ENCODE measurements around the gene MIEF1. TPM values are rescaled to one million over a fixed set of nuclear protein-coding genes. Genes with fewer than 3 reads are reported as not detected.

Gene MIEF1
- total and polyA plus RNA-seq, 2 of the 8 experiments (the other 6 are each of a cell fraction or from before 2014, with no cell fraction given): 16.8 to 32.7 TPM

DNA sequence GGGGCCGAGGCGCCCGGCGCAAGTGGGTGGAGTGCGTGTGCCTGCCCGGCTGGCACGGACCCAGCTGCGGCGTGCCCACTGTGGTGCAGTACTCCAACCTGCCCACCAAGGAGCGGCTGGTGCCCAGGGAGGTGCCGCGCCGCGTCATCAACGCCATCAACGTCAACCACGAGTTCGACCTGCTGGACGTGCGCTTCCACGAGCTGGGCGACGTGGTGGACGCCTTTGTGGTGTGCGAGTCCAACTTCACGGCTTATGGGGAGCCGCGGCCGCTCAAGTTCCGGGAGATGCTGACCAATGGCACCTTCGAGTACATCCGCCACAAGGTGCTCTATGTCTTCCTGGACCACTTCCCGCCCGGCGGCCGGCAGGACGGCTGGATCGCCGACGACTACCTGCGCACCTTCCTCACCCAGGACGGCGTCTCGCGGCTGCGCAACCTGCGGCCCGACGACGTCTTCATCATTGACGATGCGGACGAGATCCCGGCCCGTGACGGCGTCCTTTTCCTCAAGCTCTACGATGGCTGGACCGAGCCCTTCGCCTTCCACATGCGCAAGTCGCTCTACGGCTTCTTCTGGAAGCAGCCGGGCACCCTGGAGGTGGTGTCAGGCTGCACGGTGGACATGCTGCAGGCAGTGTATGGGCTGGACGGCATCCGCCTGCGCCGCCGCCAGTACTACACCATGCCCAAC lies 14.1 kb upstream of the MIEF1 start:
- Histone ChIP-seq H3K18ac (ENCODE audit: extremely low read depth, low read length) (no peak overlapping the region), H3K4me2 (ENCODE audit: insufficient read depth in 1 of 2, low read depth in 2 of 2, low read length in 2 of 2) (no peak overlapping the region), H2AK5ac (ENCODE audit: low read depth, low read length) (no peak overlapping the region), H3K23me2 (ENCODE audit: low read depth, low read length) (no peaks in the 10 kb centered on the region), H3K79me1 (ENCODE audit: low read depth, low read length) (no peaks in the 10 kb centered on the region), H3K56ac (replicated peaks; ENCODE audit: insufficient read length, low read depth, low read length) (no peak overlapping the region), H3K23ac (ENCODE audit: insufficient read length) (no peak overlapping the region), H4K5ac (ENCODE audit: insufficient read length, low read depth, low read length) (no peak overlapping the region), H3K4me3 (ENCODE audit: extremely low read depth in 1 of 4, insufficient read depth in 2 of 4, low read depth in 3 of 4, low read length in 4 of 4) (no peak overlapping the region), H3K9me3 (ENCODE audit: insufficient read depth in 2 of 2, low read depth in 1 of 2, low read length in 1 of 2) (no peaks in the 10 kb centered on the region), H2BK120ac (replicated peaks; ENCODE audit: low read depth, low read length) (no peak overlapping the region), H2BK12ac (ENCODE audit: low read depth, low read length) (no peak overlapping the region), H2BK20ac (ENCODE audit: low read length) (no peak overlapping the region), H3K79me2 (ENCODE audit: control insufficient read depth in 1 of 2, insufficient read depth in 2 of 2, low read length in 2 of 2) (no peaks in the 10 kb centered on the region), H3K27me3 (replicated peaks in 1 of 4; ENCODE audit: control insufficient read depth in 3 of 4, extremely low read depth in 1 of 4, insufficient read depth in 3 of 4, low read length in 3 of 4) (no peaks in the 10 kb centered on the region; a peak in 1 of 7 replicates), H2AFZ (ENCODE audit: low read length) (no peak overlapping the region), H3K9ac (replicated peaks in 1 of 4; ENCODE audit: extremely low read depth in 1 of 4, low read depth in 3 of 4, low read length in 3 of 4) (no peak overlapping the region), H2BK5ac (ENCODE audit: low read depth, low read length) (no peak overlapping the region), H3K14ac (ENCODE audit: insufficient read length) (no peak overlapping the region), H2BK15ac (ENCODE audit: low read length) (no peak overlapping the region), H4K20me1 (replicated peaks in 1 of 2; ENCODE audit: control insufficient read depth in 1 of 2, insufficient read depth in 2 of 2, low read length in 2 of 2) (peaks cover 0 to 3% of the 10 kb centered on the region in 2 experiments), H3K27ac (ENCODE audit: low read depth, low read length) (no peak overlapping the region), H3K4me1 (replicated peaks in 1 of 4; ENCODE audit: control insufficient read depth in 3 of 4, insufficient read depth in 4 of 4, low read length in 3 of 4) (peaks cover 0 to 6% (median 4%) of the 10 kb centered on the region in 4 experiments; a peak in 4 of 7 replicates), H3K36me3 (ENCODE audit: control insufficient read depth in 2 of 4, insufficient read depth in 4 of 4, low read length in 3 of 4) (no peaks in the 10 kb centered on the region), H4K8ac (ENCODE audit: extremely low read depth, insufficient read depth, low read length) (no peak overlapping the region; the same call in 1 of the 2 replicates), H4K91ac (replicated peaks; ENCODE audit: insufficient read length, low read length) (no peak overlapping the region), H3K4ac (replicated peaks; ENCODE audit: insufficient read length, low read depth, low read length) (no peak overlapping the region)
- DNase-seq (ENCODE audit: low read depth in 1 of 2, low spot score in 2 of 2): no peak
- no peak for FAIRE-seq
- WGBS, 2 experiments (ENCODE audit: extremely low coverage in 1 of 2, insufficient coverage in 1 of 2, insufficient read length in 1 of 2, insufficient replicate concordance in 2 of 2, low coverage in 1 of 2, low lambda C conversion rate in 2 of 2, missing lambda C conversion rate in 1 of 2): 95% methylated on average over 55 of the region's 70 CpGs; no CpG with 5 or more reads in 1 of the 2 experiments
- POLR2A ChIA-PET (ENCODE audit: partially characterized antibody): interaction anchor here (0.7 to 1.6 kb wide), 5 partner anchors 16 to 176 kb away, joined by 3 to 7 read pairs (median 3); partner anchors contain the start of gene ATF4
- CTCF ChIA-PET (ENCODE audit: partially characterized antibody): interaction anchor here (0.6 to 19.7 kb wide), 8 partner anchors 8 to 44 kb away, joined by 3 to 361 read pairs (median 6); partner anchors contain the start of gene RPS19BP1
- TF ChIP-seq JUN (IDR thresholded peaks at IDR 0.05; ENCODE audit: low read depth, low read length) (no peak), RXRA (IDR thresholded peaks at IDR 0.05; ENCODE audit: insufficient read depth, low read depth, low read length) (no peak), SP1 (IDR thresholded peaks at IDR 0.05; ENCODE audit: low read depth, low read length) (no peak), CBX8 (IDR thresholded peaks at IDR 0.05; ENCODE audit: borderline replicate concordance, low read depth, low read length) (no peak), POU5F1 (IDR thresholded peaks at IDR 0.05; ENCODE audit: low read depth, low read length) (no peak), RAD21 (IDR thresholded peaks at IDR 0.05 in 1 of 2, conservative IDR thresholded peaks at IDR 0.05 in 1 of 2; ENCODE audit: low read depth in 2 of 2, low read length in 2 of 2) (no peak), TEAD4 (IDR thresholded peaks at IDR 0.05; ENCODE audit: low read depth, low read length) (no peak), KDM1A (IDR thresholded peaks at IDR 0.05; ENCODE audit: borderline replicate concordance, low read length) (no peak)
- TF ChIP-seq, protein P1, sequence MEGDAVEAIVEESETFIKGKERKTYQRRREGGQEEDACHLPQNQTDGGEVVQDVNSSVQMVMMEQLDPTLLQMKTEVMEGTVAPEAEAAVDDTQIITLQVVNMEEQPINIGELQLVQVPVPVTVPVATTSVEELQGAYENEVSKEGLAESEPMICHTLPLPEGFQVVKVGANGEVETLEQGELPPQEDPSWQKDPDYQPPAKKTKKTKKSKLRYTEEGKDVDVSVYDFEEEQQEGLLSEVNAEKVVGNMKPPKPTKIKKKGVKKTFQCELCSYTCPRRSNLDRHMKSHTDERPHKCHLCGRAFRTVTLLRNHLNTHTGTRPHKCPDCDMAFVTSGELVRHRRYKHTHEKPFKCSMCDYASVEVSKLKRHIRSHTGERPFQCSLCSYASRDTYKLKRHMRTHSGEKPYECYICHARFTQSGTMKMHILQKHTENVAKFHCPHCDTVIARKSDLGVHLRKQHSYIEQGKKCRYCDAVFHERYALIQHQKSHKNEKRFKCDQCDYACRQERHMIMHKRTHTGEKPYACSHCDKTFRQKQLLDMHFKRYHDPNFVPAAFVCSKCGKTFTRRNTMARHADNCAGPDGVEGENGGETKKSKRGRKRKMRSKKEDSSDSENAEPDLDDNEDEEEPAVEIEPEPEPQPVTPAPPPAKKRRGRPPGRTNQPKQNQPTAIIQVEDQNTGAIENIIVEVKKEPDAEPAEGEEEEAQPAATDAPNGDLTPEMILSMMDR (IDR thresholded peaks at IDR 0.05; ENCODE audit: control extremely low read depth in 1 of 3, insufficient read depth in 1 of 3, low read depth in 1 of 3, low read length in 3 of 3): no peak
